Ovary (tissue), 9 donors: ENCODE data around the gene DAGLB. TPM values are rescaled to one million over a fixed set of nuclear protein-coding genes. Genes with fewer than 3 reads are reported as not detected.
A peak's percentile ranks its signal among the peaks of the same experiment; 100 is the strongest.
"Not testable (repeated sequence)": the region's sequence is repeated elsewhere in the genome, so short reads cannot be mapped to it uniquely, and the experiment has no call there.

Source experiments
- DNase-seq, 5 donors: peaks; one replicate each; pipeline ENCODE4 v3.0.0-alpha.2; 2019 to 2020
- H3K27ac ChIP-seq, 2 donors: fragments of 200-600 bp; one replicate each; pipeline versions ENCODE4 v1.5.1 to v1.8.0; 2019 to 2022
- H3K27me3 ChIP-seq: fragments of 200-600 bp; one replicate; pipeline ENCODE4 v1.8.0; 2022
- H3K36me3 ChIP-seq: fragments of 200-600 bp; sonication (generic); one replicate; pipeline ENCODE4 v1.5.1; 2019
- H3K4me1 ChIP-seq: one replicate; pipeline ENCODE4 v1.8.1; 2013; ENCODE audit warnings: mild to moderate bottlenecking, moderate library complexity; ENCODE audit not compliant: insufficient read depth
- H3K4me3 ChIP-seq: fragments of 200-600 bp; sonication (generic); one replicate; pipeline ENCODE4 v1.5.1; 2017
- H3K9me3 ChIP-seq, 2 donors: fragments of 200-600 bp in 1 of 2; sonication (generic) in 1 of 2; one replicate each; pipeline versions ENCODE4 v1.5.1 to v1.8.1; 2013 to 2019; ENCODE audit warnings: mild to moderate bottlenecking in 1 of 2, moderate library complexity in 1 of 2
- EP300 ChIP-seq: sonication (generic); formaldehyde crosslinking; IDR thresholded peaks from one replicate; pipeline ENCODE4 v1.6.1; 2017; ENCODE audit warnings: antibody characterized with exemption
- POLR2A ChIP-seq: fragments of 450-650 bp; IDR thresholded peaks from one replicate; pipeline ENCODE4 v1.6.1; 2017; ENCODE audit warnings: antibody characterized with exemption, mild to moderate bottlenecking, moderate library complexity
- WGBS, 3 donors: extraction: QIAGEN DNeasy Blood & Tissue Kit in 1 of 3; methylation state at CpG; one replicate each; pipeline versions ENCODE4 v1.1.5 to v1.1.7; 2013 to 2017; 5-methylcytosine and 5-hydroxymethylcytosine counted together
- intact Hi-C, 4 donors: fragments of 100-400 bp; cut with DNase I; formaldehyde crosslinking; loops; one replicate each; pipeline versions ENCODE4 v1.11.0 to v1.15.1; 2022 to 2023
- polyA plus RNA-seq, 2 donors: library from polyadenylated mRNA; stranded (reverse); fragments of 200-250 nt in 1 of 2; fragments of 350-450 nt in 1 of 2; fragmentation: Illumina TruSeq in 1 of 2; extraction: RNeasy Lipid Tissue Mini Kit (QIAGEN cat#74804) in 1 of 2; gene quantifications; one replicate each; pipeline ENCODE4 v1.2.3, GENCODE V29; 2013 to 2014
- total RNA-seq, 7 donors: library from RNA; depleted of rRNA in 2 of 7; stranded (reverse); fragments of >200 nt in 2 of 7; fragmentation: NEBNext Ultra II Directional in 3 of 7; extraction: Animal tissue kit (Norgen Biotek cat#: 25700) in 3 of 7; gene quantifications; one replicate each; pipeline versions ENCODE4 v1.1.0 to v1.2.4, GENCODE V29; 2016 to 2023
- TF ChIP-seq, protein P1 (sequence below), 3 donors: fragments of 450-650 bp in 2 of 3; fragments of 200-600 bp in 1 of 3; IDR thresholded peaks; one replicate each; pipeline versions ENCODE4 v1.5.1 to v1.8.0; 2016 to 2022; ENCODE audit warnings: antibody characterized with exemption in 3 of 3, mild to moderate bottlenecking in 1 of 3
- donor health status: DM: no; HTN: no; CAD: no; lungs with moderate emphysema.
- donor health status: DM: no; HTN: no; CAD: no.
- donor health status: Bipolar disorder and iron deficiency.
- donor health status: DM: yes; HTN: yes; CAD: no.
- donor health status: DM: no; HTN: no; CAD: no.
- donor health status: DM: yes; HTN: yes; CAD: no.

Gene DAGLB
- total and polyA plus RNA-seq, 9 donors: 8.8 to 22.4 (median 15.3) TPM

DNA sequence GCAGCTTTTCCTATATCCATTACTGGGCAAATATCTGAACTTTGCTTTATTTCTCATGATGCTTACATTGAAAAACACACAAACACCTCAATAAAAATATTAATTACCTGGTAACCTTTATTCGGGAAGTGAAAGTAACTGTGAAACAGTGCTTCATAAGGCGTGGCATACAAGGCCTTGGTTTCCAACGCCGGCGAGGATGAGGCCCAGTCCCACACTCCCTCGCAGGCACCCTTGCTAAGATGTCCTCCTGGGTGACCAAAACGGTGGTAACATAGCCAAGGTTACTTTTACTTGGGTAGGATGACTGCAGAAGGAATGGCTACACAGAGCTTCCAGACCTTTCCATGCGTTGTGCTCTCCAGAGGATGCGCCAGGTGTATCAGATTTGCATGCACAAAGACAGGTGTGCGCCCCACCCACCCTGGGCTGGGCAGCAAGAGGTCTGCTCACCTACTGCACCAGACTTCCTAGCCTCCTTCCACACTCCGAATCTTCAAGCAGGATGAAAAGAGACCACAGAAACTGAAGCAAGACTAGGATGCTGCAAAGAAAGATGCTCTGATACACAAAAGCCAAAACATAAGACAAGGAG is 13.3 kb upstream of the DAGLB start:
- Histone ChIP-seq H3K9me3 (no peaks in the 10 kb centered on the region), H3K36me3 (no peaks in the 10 kb centered on the region), H3K27me3 (no peaks in the 10 kb centered on the region), H3K4me3 (no peak overlapping the region), H3K27ac (no peak overlapping the region), H3K4me1 (no peaks in the 10 kb centered on the region)
- TF ChIP-seq, protein P1, sequence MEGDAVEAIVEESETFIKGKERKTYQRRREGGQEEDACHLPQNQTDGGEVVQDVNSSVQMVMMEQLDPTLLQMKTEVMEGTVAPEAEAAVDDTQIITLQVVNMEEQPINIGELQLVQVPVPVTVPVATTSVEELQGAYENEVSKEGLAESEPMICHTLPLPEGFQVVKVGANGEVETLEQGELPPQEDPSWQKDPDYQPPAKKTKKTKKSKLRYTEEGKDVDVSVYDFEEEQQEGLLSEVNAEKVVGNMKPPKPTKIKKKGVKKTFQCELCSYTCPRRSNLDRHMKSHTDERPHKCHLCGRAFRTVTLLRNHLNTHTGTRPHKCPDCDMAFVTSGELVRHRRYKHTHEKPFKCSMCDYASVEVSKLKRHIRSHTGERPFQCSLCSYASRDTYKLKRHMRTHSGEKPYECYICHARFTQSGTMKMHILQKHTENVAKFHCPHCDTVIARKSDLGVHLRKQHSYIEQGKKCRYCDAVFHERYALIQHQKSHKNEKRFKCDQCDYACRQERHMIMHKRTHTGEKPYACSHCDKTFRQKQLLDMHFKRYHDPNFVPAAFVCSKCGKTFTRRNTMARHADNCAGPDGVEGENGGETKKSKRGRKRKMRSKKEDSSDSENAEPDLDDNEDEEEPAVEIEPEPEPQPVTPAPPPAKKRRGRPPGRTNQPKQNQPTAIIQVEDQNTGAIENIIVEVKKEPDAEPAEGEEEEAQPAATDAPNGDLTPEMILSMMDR (IDR thresholded peaks at IDR 0.05): no peak
- TF ChIP-seq EP300 (no peak), POLR2A (no peak)
- DNase-seq: no peak
- 86 to 91% (median 88%) methylated on average over 11 of the region's 11 CpGs for WGBS, 3 donors
- intact Hi-C loops: no loop called here

DNA sequence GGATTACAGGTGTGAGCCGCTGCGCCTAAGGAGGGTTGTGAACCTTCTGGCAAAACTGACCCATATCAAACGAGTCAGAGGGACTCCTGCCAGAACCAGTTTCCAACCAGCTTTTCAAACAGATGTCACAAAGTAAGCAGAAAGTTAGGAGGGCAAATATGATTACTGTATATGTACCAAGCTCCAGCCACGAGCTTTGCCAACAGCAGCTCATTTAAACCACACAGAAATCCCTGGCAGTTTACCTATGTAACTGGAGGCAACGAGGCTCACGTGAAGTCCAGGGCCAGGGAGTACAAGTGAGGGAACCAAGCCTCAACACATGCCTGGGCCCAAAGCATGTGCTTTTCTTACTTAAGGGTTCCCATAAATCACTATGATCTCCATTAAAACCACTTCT is 12.5 kb upstream of the DAGLB start:
- DNase-seq: no peak
- no peak for TF ChIP-seq EP300
- TF ChIP-seq, protein P1 (IDR thresholded peaks at IDR 0.05): no peak
- no peak for TF ChIP-seq POLR2A
- no peaks in the 10 kb centered on the region for H3K36me3 ChIP-seq
- no peaks in the 10 kb centered on the region for H3K4me1 ChIP-seq
- WGBS, 3 donors: 66 to 74% (median 73%) methylated on average over 6 of the region's 6 CpGs
- no peaks in the 10 kb centered on the region for H3K27me3 ChIP-seq
- H3K27ac ChIP-seq: no peak overlapping the region
- intact Hi-C loops: no loop called here
- no peaks in the 10 kb centered on the region for H3K9me3 ChIP-seq
- no peak overlapping the region for H3K4me3 ChIP-seq

DNA sequence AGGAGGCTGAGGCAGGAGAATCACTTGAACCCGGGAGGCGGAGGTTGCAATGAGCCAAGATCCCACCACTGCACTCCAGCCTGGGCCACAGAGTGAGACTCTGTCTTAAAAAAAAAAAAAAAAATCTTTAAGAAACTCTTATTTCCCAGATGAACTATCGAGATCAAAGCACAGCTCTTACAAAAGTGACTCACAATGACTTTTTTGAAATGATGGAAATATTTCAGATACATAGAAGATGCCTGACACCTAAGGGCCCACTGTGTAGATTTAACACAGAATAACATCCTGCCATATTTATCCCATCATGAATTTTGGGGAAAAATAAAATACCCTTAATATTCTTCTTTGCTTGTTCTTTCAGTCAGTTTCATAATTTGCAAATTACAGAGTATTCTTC is 10.9 kb upstream of the DAGLB start:
- H3K4me1 ChIP-seq, DNase-seq, H3K4me3 ChIP-seq, intact Hi-C loops, H3K36me3 ChIP-seq, H3K27me3 ChIP-seq, H3K9me3 ChIP-seq, H3K27ac ChIP-seq: not testable (repeated sequence)
- 78 to 87% (median 83%) methylated on average over 3 of the region's 3 CpGs for WGBS, 3 donors

DNA sequence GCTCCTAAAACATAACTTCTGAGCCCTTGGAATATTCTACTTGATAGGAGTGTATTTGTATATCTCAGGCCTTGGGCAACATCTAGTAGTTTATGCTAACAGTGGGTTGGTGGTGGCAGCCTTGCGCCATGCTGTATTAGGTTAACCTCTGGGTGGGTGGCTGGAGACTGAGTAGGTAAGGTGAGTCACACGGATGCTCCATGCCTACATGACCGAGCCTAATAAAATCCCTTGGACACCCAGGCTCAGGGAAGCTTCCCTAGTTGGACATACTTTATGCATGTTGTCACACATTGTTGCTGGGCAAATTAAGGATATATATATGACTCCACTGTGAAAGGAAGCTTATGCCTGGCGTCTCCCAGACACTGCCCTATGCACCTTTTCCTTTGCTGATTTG is 6.0 kb upstream of the DAGLB start:
- Histone ChIP-seq H3K9me3 (no peaks in the 10 kb centered on the region), H3K4me3 (no peak overlapping the region), H3K27me3 (no peaks in the 10 kb centered on the region), H3K27ac (no peak overlapping the region), H3K4me1 (no peaks in the 10 kb centered on the region), H3K36me3 (no peaks in the 10 kb centered on the region)
- DNase-seq: no peak
- WGBS, 3 donors: 63 to 75% (median 71%) methylated on average over 4 of the region's 4 CpGs
- intact Hi-C loops: no loop called here
- TF ChIP-seq EP300 (no peak), POLR2A (no peak)
- TF ChIP-seq, protein P1 (IDR thresholded peaks at IDR 0.05): no peak

DNA sequence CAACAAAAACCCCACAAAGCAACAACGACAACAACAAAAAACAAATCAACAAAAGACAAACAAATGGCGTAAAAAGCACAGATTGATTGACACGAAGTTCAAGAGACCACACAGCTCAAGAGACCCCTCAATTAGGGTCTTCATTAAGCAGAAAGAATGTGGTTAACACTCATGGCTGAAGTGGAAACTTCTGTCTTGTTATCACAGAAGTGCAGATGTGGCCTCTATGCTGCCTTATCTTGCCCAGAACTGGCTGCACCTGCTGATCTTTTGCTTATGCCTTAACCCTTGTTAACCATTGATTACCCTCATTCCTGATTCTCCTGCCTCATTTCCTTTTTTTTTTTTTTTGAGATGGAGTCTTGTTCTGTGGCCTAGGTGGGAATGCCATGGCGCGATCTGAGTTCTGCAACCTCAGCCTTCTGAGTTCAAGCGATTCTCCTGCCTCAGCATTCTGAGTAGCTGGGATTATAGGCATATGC is 3.5 kb upstream of the DAGLB start:
- Histone ChIP-seq H3K4me1 (peaks cover 8% of the 10 kb centered on the region), H3K36me3 (no peaks in the 10 kb centered on the region), H3K27ac (no peak overlapping the region), H3K4me3 (no peak overlapping the region), H3K27me3 (no peaks in the 10 kb centered on the region), H3K9me3 (no peaks in the 10 kb centered on the region)
- WGBS, 3 donors: 89 to 91% (median 89%) methylated on average over 6 of the region's 6 CpGs
- no peak for DNase-seq
- intact Hi-C loops: no loop called here
- no peak for TF ChIP-seq EP300

DNA sequence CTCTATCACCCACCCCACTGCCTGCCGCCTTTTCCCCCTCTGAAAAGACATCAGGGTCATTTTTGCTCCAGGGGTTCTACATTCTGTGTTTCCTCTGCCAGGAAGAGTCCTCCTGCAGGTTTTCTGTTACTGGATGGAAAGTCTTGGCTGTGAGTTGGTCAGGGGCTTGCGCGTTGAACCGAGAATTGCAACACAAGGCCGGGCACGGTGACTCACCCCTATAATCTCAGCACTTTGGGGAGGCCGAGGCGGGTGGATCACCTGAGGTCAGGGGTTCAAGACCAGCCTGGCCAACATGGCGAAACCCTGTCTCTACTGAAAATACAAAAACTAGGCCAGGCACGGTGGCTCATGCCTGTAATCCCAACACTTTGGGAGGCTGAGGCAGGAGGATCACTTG is 2.8 kb upstream of the DAGLB start:
- peak in 1 of 5 donors; percentile 35 for DNase-seq
- H3K9me3 ChIP-seq, H3K4me3 ChIP-seq, H3K4me1 ChIP-seq, intact Hi-C loops, H3K27me3 ChIP-seq, H3K27ac ChIP-seq, H3K36me3 ChIP-seq: not testable (repeated sequence)
- 84 to 90% (median 88%) methylated on average over 10 of the region's 10 CpGs for WGBS, 3 donors

DNA sequence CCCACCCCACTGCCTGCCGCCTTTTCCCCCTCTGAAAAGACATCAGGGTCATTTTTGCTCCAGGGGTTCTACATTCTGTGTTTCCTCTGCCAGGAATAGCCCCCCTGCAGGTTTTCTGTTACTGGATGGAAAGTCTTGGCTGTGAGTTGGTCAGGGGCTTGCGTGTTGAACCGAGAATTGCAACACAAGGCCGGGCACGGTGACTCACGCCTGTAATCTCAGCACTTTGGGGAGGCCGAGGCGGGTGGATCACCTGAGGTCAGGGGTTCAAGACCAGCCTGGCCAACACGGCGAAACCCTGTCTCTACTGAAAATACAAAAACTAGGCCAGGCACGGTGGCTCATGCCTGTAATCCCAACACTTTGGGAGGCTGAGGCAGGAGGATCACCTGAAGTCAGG is 2.1 kb upstream of the DAGLB start:
- DNase-seq: peak in 3 of 5 donors; percentile 41 to 62 (median 45)
- H3K27me3 ChIP-seq, H3K27ac ChIP-seq, H3K36me3 ChIP-seq, intact Hi-C loops, H3K4me1 ChIP-seq, H3K9me3 ChIP-seq, H3K4me3 ChIP-seq: not testable (repeated sequence)
- 70 to 79% (median 76%) methylated on average over 10 to 11 of the region's 11 CpGs for WGBS, 3 donors
